DND-41 (cell line): ENCODE results near the gene COA6.

Experiments used
- EZH2 ChIP-seq: IDR thresholded peaks from 3 replicates; pipeline ENCODE4 v1.6.1; 2012; ENCODE audit warnings: borderline replicate concordance, low read depth, mild to moderate bottlenecking, moderate library complexity, low read length, inconsistent platforms; ENCODE audit not compliant: severe bottlenecking
- TF ChIP-seq, protein P1 (sequence below): IDR thresholded peaks from 2 replicates; pipeline ENCODE4 v1.5.1; 2012; ENCODE audit warnings: borderline replicate concordance, low read length, moderate library complexity, mild to moderate bottlenecking; ENCODE audit not compliant: poor library complexity, severe bottlenecking; ENCODE audit errors: extremely low read depth

DNA sequence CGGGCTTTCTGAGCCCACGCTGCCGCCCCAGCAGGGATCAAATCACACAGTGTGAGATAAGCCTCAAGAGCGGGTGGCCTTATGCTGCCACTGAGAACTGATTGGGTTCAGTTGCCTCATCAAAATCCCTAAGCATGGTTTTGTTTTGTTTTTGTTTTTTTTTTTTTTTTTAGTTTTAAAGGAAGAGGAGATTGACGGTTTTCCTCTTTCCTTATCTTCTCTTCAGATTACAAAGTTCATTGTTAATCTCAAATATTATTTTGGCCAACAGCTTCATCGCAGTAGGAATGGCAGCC is 651 bp downstream of the COA6 start:
- TF ChIP-seq, protein P1, sequence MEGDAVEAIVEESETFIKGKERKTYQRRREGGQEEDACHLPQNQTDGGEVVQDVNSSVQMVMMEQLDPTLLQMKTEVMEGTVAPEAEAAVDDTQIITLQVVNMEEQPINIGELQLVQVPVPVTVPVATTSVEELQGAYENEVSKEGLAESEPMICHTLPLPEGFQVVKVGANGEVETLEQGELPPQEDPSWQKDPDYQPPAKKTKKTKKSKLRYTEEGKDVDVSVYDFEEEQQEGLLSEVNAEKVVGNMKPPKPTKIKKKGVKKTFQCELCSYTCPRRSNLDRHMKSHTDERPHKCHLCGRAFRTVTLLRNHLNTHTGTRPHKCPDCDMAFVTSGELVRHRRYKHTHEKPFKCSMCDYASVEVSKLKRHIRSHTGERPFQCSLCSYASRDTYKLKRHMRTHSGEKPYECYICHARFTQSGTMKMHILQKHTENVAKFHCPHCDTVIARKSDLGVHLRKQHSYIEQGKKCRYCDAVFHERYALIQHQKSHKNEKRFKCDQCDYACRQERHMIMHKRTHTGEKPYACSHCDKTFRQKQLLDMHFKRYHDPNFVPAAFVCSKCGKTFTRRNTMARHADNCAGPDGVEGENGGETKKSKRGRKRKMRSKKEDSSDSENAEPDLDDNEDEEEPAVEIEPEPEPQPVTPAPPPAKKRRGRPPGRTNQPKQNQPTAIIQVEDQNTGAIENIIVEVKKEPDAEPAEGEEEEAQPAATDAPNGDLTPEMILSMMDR, result no peak
- TF ChIP-seq EZH2, result no peak
